ENCODE data around the gene CCR3. TPM values are rescaled to one million over a fixed set of nuclear protein-coding genes. Genes with fewer than 3 reads are reported as not detected.

The CCR3 gene
- total RNA-seq, 1 donor from 2014 or later: not detected

DNA sequence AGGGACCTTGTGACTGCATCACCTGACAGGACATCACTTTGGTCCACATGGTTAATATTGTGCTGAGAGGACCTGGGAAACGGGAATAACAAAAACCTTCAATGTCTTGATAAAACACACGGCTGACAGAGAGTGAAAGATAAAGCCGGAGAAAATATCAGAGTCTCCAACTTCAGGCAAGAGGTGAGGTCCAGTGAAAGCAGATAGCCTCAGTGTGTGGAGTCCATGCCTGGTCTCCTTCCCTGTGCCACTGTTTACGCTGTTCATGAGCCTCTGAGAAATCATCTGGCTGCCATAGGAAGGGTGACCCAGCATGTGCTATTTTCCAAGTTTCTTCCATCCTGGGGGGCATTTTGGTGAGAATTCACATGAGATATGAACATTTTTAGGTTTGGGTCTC is 39.8 kb downstream of the CCR3 start:
- Mint-ChIP-seq H3K4me3 (no peak overlapping the region), H3K9me3 (peaks cover 5% of the 10 kb centered on the region), H3K27me3 (ENCODE audit: insufficient read depth) (no peaks in the 10 kb centered on the region), H3K4me1 (ENCODE audit: low read depth) (peaks cover 87% of the 10 kb centered on the region), H3K27ac (peak overlapping the region; percentile 70), H3K36me3 (ENCODE audit: low read depth) (peaks cover 17% of the 10 kb centered on the region)
- intact Hi-C loops (cut with micrococcal nuclease): loop anchor here (5.0 kb wide), 1 partner anchor 340 kb away; the partner anchor contains the start of gene CXCR6
- DNase-seq (ENCODE audit: low spot score): no peak

DNA sequence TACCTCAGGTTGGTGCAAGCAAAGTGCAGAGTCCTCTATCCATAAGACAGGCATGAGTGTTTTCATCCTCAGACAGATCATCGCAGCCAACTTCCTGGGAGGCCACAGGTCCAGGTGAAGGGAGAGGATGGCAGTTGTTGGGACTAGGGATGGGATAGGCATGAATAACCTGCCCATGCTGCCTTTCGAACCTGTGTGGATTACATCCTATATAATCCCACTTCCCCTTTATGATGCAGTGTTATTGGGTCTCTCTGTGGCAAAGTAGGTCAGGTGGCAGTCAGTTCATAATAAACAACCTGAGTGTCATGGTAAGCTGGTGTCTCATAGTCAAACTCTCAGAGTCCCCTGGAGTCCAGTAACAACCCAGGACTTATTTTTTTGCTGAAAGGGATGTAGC is 40.4 kb downstream of the CCR3 start:
- Mint-ChIP-seq H3K4me3 (no peak overlapping the region), H3K27me3 (ENCODE audit: insufficient read depth) (no peaks in the 10 kb centered on the region), H3K4me1 (ENCODE audit: low read depth) (peaks cover 83% of the 10 kb centered on the region), H3K27ac (peak overlapping the region; percentile 70), H3K9me3 (peaks cover 5% of the 10 kb centered on the region), H3K36me3 (ENCODE audit: low read depth) (peaks cover 13% of the 10 kb centered on the region)
- DNase-seq (ENCODE audit: low spot score): no peak
- intact Hi-C loops (cut with micrococcal nuclease): loop anchor here (5.0 kb wide), 1 partner anchor 340 kb away; the partner anchor contains the start of gene CXCR6

DNA sequence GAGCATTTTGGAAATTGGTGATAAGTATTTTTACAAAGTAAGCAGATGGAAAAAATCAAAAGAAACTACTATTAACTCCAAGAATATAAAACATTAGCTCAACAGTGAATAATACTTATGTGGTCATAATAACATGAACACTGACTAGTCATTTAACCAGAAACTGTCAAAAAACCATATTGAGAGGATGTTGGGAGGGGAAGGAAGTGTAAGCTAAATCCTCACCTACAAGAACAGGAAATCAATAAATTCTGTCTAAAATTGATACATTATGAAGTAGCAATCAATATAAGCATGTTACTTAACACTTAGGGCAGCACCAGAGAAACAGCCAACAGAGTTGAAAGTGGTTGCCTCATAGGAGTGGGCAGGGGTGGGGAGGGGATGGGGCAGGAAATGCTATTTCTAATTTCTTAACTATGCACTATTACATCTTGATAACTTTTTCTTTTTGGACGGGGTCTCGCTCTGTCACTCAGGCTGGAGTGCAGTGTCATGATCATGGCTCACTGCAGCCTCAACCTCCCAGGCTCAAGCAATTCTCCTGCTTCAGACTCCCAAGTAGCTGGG is 41.7 kb downstream of the CCR3 start:
- Mint-ChIP-seq H3K4me1 (ENCODE audit: low read depth) (peaks cover 82% of the 10 kb centered on the region), H3K27me3 (ENCODE audit: insufficient read depth) (no peaks in the 10 kb centered on the region), H3K4me3 (peak overlapping the region; percentile 9), H3K27ac (peak overlapping the region; percentile 70), H3K36me3 (ENCODE audit: low read depth) (peaks cover 7% of the 10 kb centered on the region), H3K9me3 (peaks cover under 1% of the 10 kb centered on the region)
- no peak for DNase-seq (ENCODE audit: low spot score)
- intact Hi-C loops (cut with micrococcal nuclease): loop anchor here (5.0 kb wide), 1 partner anchor 342 kb away; the partner anchor contains the start of gene CXCR6

DNA sequence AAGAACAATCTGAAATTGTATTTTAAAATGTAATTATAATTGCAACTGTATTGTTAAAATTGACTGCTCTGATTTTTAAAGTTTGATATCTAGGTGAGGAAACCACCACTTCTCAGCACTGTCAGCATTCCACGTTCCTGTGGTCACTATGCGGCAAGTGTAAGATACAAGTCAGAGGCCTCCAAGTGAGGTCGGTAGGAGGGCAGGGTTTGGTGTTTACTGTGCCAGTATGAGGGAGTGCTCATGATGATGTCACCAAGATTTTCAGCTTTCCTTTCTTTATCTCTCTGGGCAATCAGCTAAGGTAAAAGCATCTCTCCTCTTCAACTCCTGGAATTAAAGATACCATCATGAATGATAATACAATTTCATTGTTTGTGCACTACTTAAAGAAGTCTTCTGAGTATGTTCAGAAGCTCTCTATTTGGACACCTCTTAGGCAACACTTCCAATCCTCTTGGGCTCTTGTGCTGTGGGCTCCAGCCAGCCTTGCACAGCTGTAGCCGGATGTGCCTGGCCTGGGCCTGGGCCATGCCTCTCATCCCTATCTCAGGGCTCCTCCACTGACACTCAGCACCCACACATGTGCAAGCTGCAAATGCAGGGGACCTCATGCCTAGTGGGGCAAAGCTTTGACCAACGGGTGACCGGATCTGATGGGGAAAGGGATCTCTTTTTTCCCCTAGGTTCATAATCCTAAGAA is 42.9 kb downstream of the CCR3 start:
- Mint-ChIP-seq H3K36me3 (ENCODE audit: low read depth) (peaks cover 8% of the 10 kb centered on the region), H3K27ac (peak overlapping the region; percentile 85), H3K27me3 (ENCODE audit: insufficient read depth) (no peaks in the 10 kb centered on the region), H3K9me3 (no peaks in the 10 kb centered on the region), H3K4me1 (ENCODE audit: low read depth) (peaks cover 82% of the 10 kb centered on the region), H3K4me3 (peak overlapping the region; percentile 59)
- peak; percentile 54 for DNase-seq (ENCODE audit: low spot score)
- intact Hi-C loops (cut with micrococcal nuclease): loop anchor here (1.0 to 5.0 kb wide), 2 partner anchors 14 to 343 kb away; partner anchors contain the start of gene CXCR6

DNA sequence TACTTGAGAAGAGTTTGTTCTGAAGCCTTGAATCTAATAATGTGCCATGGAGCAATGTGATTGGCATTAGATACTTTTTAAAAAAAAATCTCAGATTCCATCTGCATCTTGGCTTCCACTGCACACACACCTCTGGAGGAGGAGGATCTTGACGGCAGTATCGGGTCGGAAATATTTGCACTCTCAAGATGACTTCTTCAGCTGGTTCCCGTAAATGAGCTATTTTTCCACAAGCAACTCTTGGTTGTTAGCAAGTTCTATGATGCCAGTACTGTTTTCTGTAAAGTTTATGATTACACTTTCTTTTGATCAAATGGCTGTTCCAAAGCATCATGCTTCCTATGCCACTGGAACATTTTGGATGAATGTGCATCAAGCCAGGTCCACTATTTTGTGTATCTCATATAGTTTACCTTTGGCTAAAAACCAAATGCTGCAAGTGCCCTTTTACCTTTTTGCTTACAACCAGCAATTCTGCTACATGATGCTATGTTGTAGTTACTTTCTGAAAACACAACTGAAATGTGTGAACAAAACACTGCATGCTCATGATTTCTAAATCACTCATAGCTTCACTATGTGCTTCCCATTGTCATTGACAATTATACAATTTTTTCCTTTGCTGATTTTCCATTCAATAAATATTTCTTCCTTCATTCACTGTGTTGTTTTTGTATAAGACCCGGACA is 43.8 kb downstream of the CCR3 start:
- H3K4me1 Mint-ChIP-seq (ENCODE audit: low read depth): peaks cover 79% of the 10 kb centered on the region
- H3K27me3 Mint-ChIP-seq (ENCODE audit: insufficient read depth): no peaks in the 10 kb centered on the region
- H3K27ac Mint-ChIP-seq: peak overlapping the region; percentile 85
- no peak for DNase-seq (ENCODE audit: low spot score)
- peak overlapping the region; percentile 21 for H3K4me3 Mint-ChIP-seq
- H3K9me3 Mint-ChIP-seq: no peaks in the 10 kb centered on the region
- peaks cover 8% of the 10 kb centered on the region for H3K36me3 Mint-ChIP-seq (ENCODE audit: low read depth)
- intact Hi-C loops (cut with micrococcal nuclease): loop anchor here (1.0 kb wide), 3 partner anchors 8 to 17 kb away; no protein-coding TSS in a partner anchor

DNA sequence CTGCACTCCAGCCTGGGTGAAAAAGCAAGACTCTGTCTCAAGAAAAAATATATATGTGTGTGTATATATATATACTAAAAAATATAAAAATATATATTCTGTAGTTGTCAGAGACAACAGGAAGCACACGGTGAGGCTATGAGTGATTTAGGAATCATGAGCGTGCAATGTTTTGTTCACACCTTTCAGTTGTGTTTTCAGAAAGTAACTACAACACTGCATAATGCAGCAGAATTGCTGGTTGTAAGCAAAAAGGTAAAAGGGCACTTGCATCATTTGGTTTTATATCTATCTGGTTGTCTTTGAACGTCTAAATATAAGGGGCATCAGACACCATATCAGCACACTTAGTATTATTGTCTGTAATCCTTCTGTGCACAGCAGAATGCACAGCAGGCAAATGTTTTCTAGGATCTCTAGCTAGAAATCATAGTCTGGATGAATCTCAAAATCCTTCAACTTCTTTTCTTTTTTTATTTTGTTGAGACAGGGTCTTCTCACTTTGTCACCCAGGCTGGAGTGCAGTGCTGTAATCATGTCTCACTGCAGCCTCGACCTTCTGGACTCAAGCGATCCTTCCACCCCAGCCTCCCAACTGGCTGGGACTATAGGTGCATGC is 44.8 kb downstream of the CCR3 start:
- intact Hi-C loops (cut with micrococcal nuclease): loop anchor here (1.0 kb wide), 2 partner anchors 7 to 18 kb away; no protein-coding TSS in a partner anchor
- no peaks in the 10 kb centered on the region for H3K27me3 Mint-ChIP-seq (ENCODE audit: insufficient read depth)
- H3K4me1 Mint-ChIP-seq (ENCODE audit: low read depth): peaks cover 83% of the 10 kb centered on the region
- H3K36me3 Mint-ChIP-seq (ENCODE audit: low read depth): peaks cover 9% of the 10 kb centered on the region
- H3K4me3 Mint-ChIP-seq: no peak overlapping the region
- no peak for DNase-seq (ENCODE audit: low spot score)
- peak overlapping the region; percentile 53 for H3K27ac Mint-ChIP-seq
- no peaks in the 10 kb centered on the region for H3K9me3 Mint-ChIP-seq

DNA sequence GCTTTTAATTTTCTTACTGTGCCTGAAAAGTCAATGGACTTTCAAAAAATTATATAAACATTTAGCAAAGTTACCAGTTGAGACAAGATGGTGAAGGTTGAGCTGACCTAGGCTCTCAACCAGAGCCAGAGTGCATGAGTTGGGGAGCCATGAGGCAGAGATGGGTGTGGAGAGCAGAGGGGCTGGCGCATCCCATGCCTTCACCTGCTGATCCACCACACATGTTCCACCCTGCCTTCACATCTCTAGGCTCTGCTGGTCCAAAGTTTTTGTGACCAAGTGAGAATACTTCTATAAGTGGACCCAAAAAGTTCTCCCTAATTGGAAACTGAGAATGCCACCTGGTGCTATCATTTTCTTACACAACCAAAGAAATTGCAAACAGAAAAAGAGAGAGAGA is 47.3 kb downstream of the CCR3 start:
- Mint-ChIP-seq H3K36me3 (ENCODE audit: low read depth) (peaks cover 8% of the 10 kb centered on the region), H3K9me3 (no peaks in the 10 kb centered on the region), H3K4me1 (ENCODE audit: low read depth) (peaks cover 78% of the 10 kb centered on the region), H3K4me3 (no peak overlapping the region), H3K27me3 (ENCODE audit: insufficient read depth) (no peaks in the 10 kb centered on the region), H3K27ac (peak overlapping the region; percentile 36)
- no peak for DNase-seq (ENCODE audit: low spot score)
- intact Hi-C loops (cut with micrococcal nuclease): no loop called here

DNA sequence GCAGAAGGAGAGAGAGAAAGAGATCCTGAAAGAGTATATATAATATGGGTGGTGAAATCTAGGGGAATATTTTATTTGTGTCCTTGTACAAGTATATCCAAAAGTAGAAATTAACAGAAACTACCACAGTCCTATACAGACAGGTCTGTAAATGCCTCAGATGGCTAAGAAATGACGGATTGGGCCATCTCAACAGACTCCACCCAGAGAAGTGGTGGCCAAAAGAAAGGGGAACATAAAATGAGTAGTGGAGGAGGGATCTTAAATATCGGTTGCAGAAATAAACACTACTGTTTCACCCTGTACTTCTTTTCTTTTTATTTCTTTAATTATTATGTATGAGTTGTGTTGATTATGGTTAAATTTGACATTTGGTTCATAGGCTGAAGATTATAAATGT is 47.7 kb downstream of the CCR3 start:
- H3K27me3 Mint-ChIP-seq (ENCODE audit: insufficient read depth): no peaks in the 10 kb centered on the region
- peaks cover 8% of the 10 kb centered on the region for H3K36me3 Mint-ChIP-seq (ENCODE audit: low read depth)
- intact Hi-C loops (cut with micrococcal nuclease): loop anchor here (5.0 to 10.0 kb wide), 2 partner anchors 313 to 1185 kb away; no protein-coding TSS in a partner anchor
- no peaks in the 10 kb centered on the region for H3K9me3 Mint-ChIP-seq
- H3K27ac Mint-ChIP-seq: peak overlapping the region; percentile 46
- DNase-seq (ENCODE audit: low spot score): no peak
- H3K4me3 Mint-ChIP-seq: no peak overlapping the region
- peaks cover 77% of the 10 kb centered on the region for H3K4me1 Mint-ChIP-seq (ENCODE audit: low read depth)

DNA sequence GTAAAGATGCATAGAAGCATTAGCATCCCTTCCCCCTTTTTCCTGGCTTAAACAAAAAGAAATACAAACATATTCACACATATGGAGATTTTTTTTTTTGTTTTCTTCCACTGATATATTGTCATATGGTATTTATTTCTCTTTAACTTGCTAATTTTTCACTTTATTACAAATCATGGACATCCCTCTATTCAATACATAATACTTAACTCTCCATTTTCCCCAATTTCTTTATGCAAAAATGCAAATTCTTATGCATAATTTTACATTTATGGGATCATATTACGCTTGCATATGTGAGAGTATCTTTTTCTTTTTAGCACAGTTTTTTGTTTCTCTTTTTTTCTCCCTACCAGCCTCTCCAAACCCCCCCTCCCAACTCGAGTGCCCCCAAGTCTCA is 48.8 kb downstream of the CCR3 start:
- intact Hi-C loops (cut with micrococcal nuclease): loop anchor here (5.0 to 10.0 kb wide), 2 partner anchors 314 to 1186 kb away; no protein-coding TSS in a partner anchor
- Mint-ChIP-seq H3K4me3 (no peak overlapping the region), H3K4me1 (ENCODE audit: low read depth) (peaks cover 68% of the 10 kb centered on the region), H3K27me3 (ENCODE audit: insufficient read depth) (no peaks in the 10 kb centered on the region), H3K27ac (no peak overlapping the region), H3K36me3 (ENCODE audit: low read depth) (peaks cover 8% of the 10 kb centered on the region), H3K9me3 (no peaks in the 10 kb centered on the region)
- no peak for DNase-seq (ENCODE audit: low spot score)

DNA sequence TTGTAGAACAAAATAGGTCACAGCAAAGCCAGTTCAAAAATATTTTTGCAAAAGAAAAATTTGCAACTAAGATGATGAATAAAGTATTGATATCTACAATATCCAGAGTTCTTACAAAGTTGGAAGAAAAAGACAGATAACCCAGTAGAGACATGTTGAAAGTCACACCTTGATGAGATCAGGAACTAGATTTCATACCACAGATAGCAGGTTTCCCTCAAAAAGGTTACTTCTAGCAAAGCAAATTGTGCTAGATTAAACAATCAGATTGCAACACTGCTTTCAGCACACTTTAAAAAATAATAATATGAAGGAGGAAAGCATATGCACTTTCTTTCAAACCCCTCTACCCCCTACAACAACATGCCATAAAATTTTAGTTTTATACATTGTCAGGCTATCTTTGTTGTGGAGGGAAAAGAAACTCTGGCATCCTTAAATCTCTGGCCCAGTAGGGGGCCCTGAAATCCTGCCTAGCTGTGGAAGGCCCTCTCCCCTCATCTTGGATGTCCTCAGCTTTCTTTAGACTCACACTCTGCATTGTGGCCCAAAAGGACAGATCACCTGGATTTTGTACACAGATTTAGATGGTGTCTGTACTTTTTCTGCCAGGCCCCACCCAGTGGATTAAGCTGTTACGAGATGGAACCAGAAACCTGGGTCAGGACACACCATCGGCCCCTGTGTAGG is 50.9 kb downstream of the CCR3 start:
- H3K4me3 Mint-ChIP-seq: peak overlapping the region; percentile 63
- H3K9me3 Mint-ChIP-seq: no peaks in the 10 kb centered on the region
- peak overlapping the region; percentile 95 for H3K27ac Mint-ChIP-seq
- H3K36me3 Mint-ChIP-seq (ENCODE audit: low read depth): peaks cover 10% of the 10 kb centered on the region
- H3K4me1 Mint-ChIP-seq (ENCODE audit: low read depth): peaks cover 77% of the 10 kb centered on the region
- no peak for DNase-seq (ENCODE audit: low spot score)
- intact Hi-C loops (cut with micrococcal nuclease): loop anchor here (5.0 to 10.0 kb wide), 2 partner anchors 316 to 1188 kb away; no protein-coding TSS in a partner anchor
- no peaks in the 10 kb centered on the region for H3K27me3 Mint-ChIP-seq (ENCODE audit: insufficient read depth)

DNA sequence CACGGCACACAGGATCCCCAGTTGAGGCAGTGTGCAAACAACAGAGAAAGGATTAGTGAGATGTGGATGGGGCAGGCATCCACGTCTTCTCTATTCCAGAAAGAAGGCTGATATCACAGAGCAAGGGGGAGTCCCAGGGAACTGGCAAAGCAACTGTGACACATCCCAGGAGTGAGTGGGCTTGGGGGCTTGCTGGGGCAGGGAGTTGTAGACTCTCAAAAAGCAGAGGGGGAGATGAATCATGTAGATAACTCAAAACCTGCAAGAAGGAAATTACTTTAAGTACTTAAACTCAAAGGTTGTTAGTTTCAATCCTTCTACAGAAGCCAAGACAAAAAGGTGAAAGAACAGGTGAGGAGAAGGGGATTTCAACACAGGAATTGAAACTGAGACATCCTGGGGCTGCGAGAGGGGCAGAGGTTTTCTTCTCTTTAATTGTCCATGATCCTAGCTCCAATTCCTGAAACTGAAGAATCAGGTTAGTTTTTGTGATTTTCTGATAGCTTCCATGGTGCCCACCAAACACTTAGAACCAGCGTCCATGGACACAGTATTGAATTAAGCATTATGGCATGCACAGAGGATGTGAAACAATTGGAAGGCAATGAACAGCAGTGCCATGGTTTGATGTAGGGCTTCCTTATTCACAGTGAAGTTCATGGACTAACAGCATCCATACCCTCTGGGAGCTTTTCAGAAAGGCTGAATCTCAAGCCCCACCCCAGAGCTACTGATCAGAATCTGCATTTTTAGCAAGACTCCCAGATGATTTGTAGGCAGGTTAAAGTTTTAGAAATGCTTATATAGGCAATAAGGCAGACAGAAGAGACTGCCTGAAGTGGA is 52.0 kb downstream of the CCR3 start:
- H3K4me1 Mint-ChIP-seq (ENCODE audit: low read depth): peaks cover 78% of the 10 kb centered on the region
- H3K9me3 Mint-ChIP-seq: no peaks in the 10 kb centered on the region
- peak; percentile 35 for DNase-seq (ENCODE audit: low spot score)
- H3K36me3 Mint-ChIP-seq (ENCODE audit: low read depth): peaks cover 10% of the 10 kb centered on the region
- H3K27me3 Mint-ChIP-seq (ENCODE audit: insufficient read depth): no peaks in the 10 kb centered on the region
- H3K27ac Mint-ChIP-seq: peak overlapping the region; percentile 95
- intact Hi-C loops (cut with micrococcal nuclease): loop anchor here (1.0 to 10.0 kb wide), 10 partner anchors 8 to 1189 kb away; partner anchors contain the start of genes CCR2 and CCR5
- peak overlapping the region; percentile 63 for H3K4me3 Mint-ChIP-seq

Data from activated T-helper 1 cell treated with anti-CD3 and anti-CD28 coated beads, Interleukin-12 subunit alpha, Interleukin-12 subunit beta, Interleukin-2, Interleukin-4 antibody, amounts not matched to agents 30 ng/mL and 10 ng/mL and 1 ng/mL, durations not matched to agents 14 hours and 24 hours and 36 hours (primary cell).